Endothelial cell of umbilical vein (primary cell): ENCODE data around the gene WRAP73. TPM values are rescaled to one million over a fixed set of nuclear protein-coding genes. Genes with fewer than 3 reads are reported as not detected.

Experiments used
- BruUV-seq: library from RNA; stranded (reverse); fragments of 400-500 nt; replicated peaks from 2 replicates; lab custom pipeline; 2021; lab: Mats Ljungman, UMichigan
- CTCF ChIA-PET: fragments of 300-600, 350-600 bp; sonication (Branson Sonifier 250); formaldehyde crosslinking; loops from one replicate; lab custom pipeline; 2021; ENCODE audit warnings: antibody characterized with exemption, inconsistent platforms; lab: Charles Lee
- POLR2A ChIA-PET: fragments of 300-600, 350-600 bp; sonication (Branson Sonifier 250); formaldehyde crosslinking; loops from one replicate; lab custom pipeline; 2021; ENCODE audit warnings: antibody characterized with exemption, inconsistent platforms; lab: Charles Lee
- DNase-seq: peaks from one replicate; pipeline ENCODE4 v3.0.0-alpha.2; 2011; ENCODE audit warnings: low read depth, low spot score
- FAIRE-seq: peaks from 2 replicates; lab custom pipeline; 2011; peaks lifted over from hg19 to GRCh38; lab: Jason Lieb, UNC
- H2AFZ ChIP-seq: 2 replicates; pipeline ENCODE4 v1.6.0; 2012; ENCODE audit warnings: low read depth, low read length, control low read depth, inconsistent platforms
- H3K27ac ChIP-seq: 2 replicates; pipeline ENCODE4 v1.5.1; 2011; ENCODE audit warnings: low read depth, mild to moderate bottlenecking, control low read depth, low read length, moderate library complexity; ENCODE audit not compliant: insufficient read depth
- H3K27me3 ChIP-seq, 2 experiments: 2 replicates each; pipeline versions ENCODE4 v1.6.0 to v1.6.1; 2011; ENCODE audit warnings: low read length in 2 of 2, mixed read lengths in 1 of 2; ENCODE audit not compliant: control insufficient read depth in 2 of 2, insufficient read depth in 2 of 2
- H3K36me3 ChIP-seq, 2 experiments: 2 replicates in 1 of 2; 3 replicates in 1 of 2; pipeline ENCODE4 v1.5.1; 2011; ENCODE audit warnings: low read length in 2 of 2, mild to moderate bottlenecking in 1 of 2, moderate library complexity in 1 of 2; ENCODE audit not compliant: control insufficient read depth in 2 of 2, insufficient read depth in 2 of 2; ENCODE audit errors: extremely low read depth in 1 of 2
- H3K4me1 ChIP-seq: 3 replicates; pipeline ENCODE4 v1.5.1; 2011; ENCODE audit warnings: mild to moderate bottlenecking, low read length; ENCODE audit not compliant: control insufficient read depth, insufficient read depth; ENCODE audit errors: extremely low read depth
- H3K4me2 ChIP-seq: 2 replicates; pipeline ENCODE4 v1.6.1; 2011; ENCODE audit warnings: low read length, control low read depth, mixed read lengths; ENCODE audit not compliant: insufficient read depth
- H3K4me3 ChIP-seq, 3 experiments: fragments of 200-600 bp in 1 of 3; sonication (generic), shearing (Covaris generic) in 1 of 3; replicated peaks in 1 of 3; 2 replicates each; pipeline ENCODE4 v1.5.1; 2011 to 2016; ENCODE audit warnings: control low read depth in 3 of 3, low read length in 3 of 3, mild to moderate bottlenecking in 2 of 3, inconsistent platforms in 1 of 3, low read depth in 1 of 3, moderate library complexity in 1 of 3; ENCODE audit not compliant: insufficient read depth in 1 of 3
- H3K79me2 ChIP-seq: 2 replicates; pipeline ENCODE4 v1.6.0; 2012; ENCODE audit warnings: low read length, inconsistent platforms; ENCODE audit not compliant: control insufficient read depth, insufficient read depth
- H3K9ac ChIP-seq: replicated peaks from 2 replicates; pipeline ENCODE3; 2011; ENCODE audit warnings: low read length, control low read depth; ENCODE audit not compliant: insufficient read depth; ENCODE audit errors: extremely low read depth
- H3K9me1 ChIP-seq: replicated peaks from 3 replicates; pipeline ENCODE4 v1.6.0; 2011; ENCODE audit warnings: mild to moderate bottlenecking, low read length; ENCODE audit not compliant: control insufficient read depth, insufficient read depth; ENCODE audit errors: extremely low read depth
- H3K9me3 ChIP-seq: replicated peaks from 2 replicates; pipeline ENCODE4 v1.5.1; 2012; ENCODE audit warnings: low read length, inconsistent platforms; ENCODE audit not compliant: control insufficient read depth, insufficient read depth
- H4K20me1 ChIP-seq: replicated peaks from 2 replicates; pipeline ENCODE3; 2011; ENCODE audit warnings: mild to moderate bottlenecking, low read length; ENCODE audit not compliant: control insufficient read depth, insufficient read depth; ENCODE audit errors: extremely low read depth
- CTCF ChIP-seq, 2 donors: IDR thresholded peaks; 1 replicate in 1 of 2; 2 replicates in 1 of 2; pipeline ENCODE4 v1.5.1; 2011; ENCODE audit warnings: low read length in 2 of 2, mild to moderate bottlenecking in 2 of 2, moderate library complexity in 2 of 2, control low read depth in 1 of 2, inconsistent platforms in 1 of 2, low read depth in 1 of 2; ENCODE audit not compliant: insufficient read depth in 1 of 2; ENCODE audit errors: extremely low read depth in 1 of 2
- EZH2 ChIP-seq: IDR thresholded peaks from 2 replicates; pipeline ENCODE4 v1.6.1; 2012; ENCODE audit warnings: borderline replicate concordance, low read depth, mild to moderate bottlenecking, moderate library complexity, low read length, inconsistent platforms; ENCODE audit not compliant: severe bottlenecking
- FOS ChIP-seq: IDR thresholded peaks from 2 replicates; pipeline ENCODE4 v1.6.1; 2011; ENCODE audit warnings: mild to moderate bottlenecking, low read length, moderate library complexity, borderline replicate concordance; ENCODE audit not compliant: insufficient read depth
- GATA2 ChIP-seq: IDR thresholded peaks from 2 replicates; pipeline ENCODE4 v1.7.0; 2011; ENCODE audit warnings: low read depth, mild to moderate bottlenecking, moderate library complexity, mixed read lengths, low read length; ENCODE audit not compliant: insufficient read length, insufficient read depth
- JUN ChIP-seq: IDR thresholded peaks from 2 replicates; pipeline ENCODE4 v1.6.1; 2011; ENCODE audit warnings: borderline replicate concordance, low read depth; ENCODE audit not compliant: insufficient read length, insufficient read depth
- MAX ChIP-seq: IDR thresholded peaks from 2 replicates; pipeline ENCODE4 v1.6.1; 2011; ENCODE audit not compliant: insufficient read depth, insufficient read length
- MYC ChIP-seq: IDR thresholded peaks from one replicate; pipeline ENCODE4 v1.6.1; 2011; ENCODE audit warnings: mild to moderate bottlenecking, low read depth, low read length
- POLR2A ChIP-seq: IDR thresholded peaks from 2 replicates; pipeline ENCODE4 v1.6.1; 2012; ENCODE audit warnings: low read depth, mild to moderate bottlenecking, control low read depth, low read length
- POLR2AphosphoS5 ChIP-seq: IDR thresholded peaks from 2 replicates; pipeline ENCODE4 v1.6.1; 2012; ENCODE audit warnings: low read depth, mild to moderate bottlenecking, control low read depth, low read length, moderate library complexity; ENCODE audit not compliant: insufficient read depth
- dilution Hi-C: fragments of 300-500 bp; cut with MboI; formaldehyde crosslinking; loops from one replicate; pipeline ENCODE4 v1.15.0; 2019; ENCODE audit warnings: low sequenced_read_pairs; ENCODE audit not compliant: extremely low pct_ligation_motif_present
- intact Hi-C: fragments of 100-400 bp; cut with micrococcal nuclease; formaldehyde crosslinking; loops from one replicate; pipeline ENCODE4 v1.10.0; 2022
- polyA plus RNA-seq, 4 experiments: library from polyadenylated mRNA; depleted of rRNA in 3 of 4; stranded (reverse) in 3 of 4; unstranded in 1 of 4; fragments of >200 nt; gene quantifications; 2 replicates each; pipeline versions ENCODE4 v1.2.1 to v1.2.3, GENCODE V29; 2011 to 2012; ENCODE audit warnings: missing spikeins in 1 of 4
- total RNA-seq: library from RNA; stranded (reverse); gene quantifications from 2 replicates; pipeline ENCODE4 v1.2.3, GENCODE V29; 2021

Gene WRAP73
- total and polyA plus RNA-seq, 2 donors (not counting 3 experiments of a cell fraction or from before 2014, with no cell fraction given) = 23.0 to 50.7 TPM

GRCh38 chr1:3678361-3679097, 28.6 kb upstream of the WRAP73 start:
- DNase-seq = no peak
- H3K4me3 ChIP-seq = no peak overlapping the region
- no peaks in the 10 kb centered on the region for H3K4me1 ChIP-seq
- CTCF ChIA-PET = no interaction called here
- no peak for FAIRE-seq
- H3K27me3 ChIP-seq = no peaks in the 10 kb centered on the region
- TF ChIP-seq MYC = no peak
- TF ChIP-seq POLR2A = no peak
- no peak for TF ChIP-seq EZH2
- TF ChIP-seq FOS = no peak
- TF ChIP-seq MAX = no peak
- TF ChIP-seq POLR2AphosphoS5 = no peak
- no peak for TF ChIP-seq JUN
- no peak for TF ChIP-seq GATA2
- no peak for TF ChIP-seq CTCF (IDR thresholded peaks at IDR 0.05; ENCODE audit: extremely low read depth in 1 of 2, insufficient read depth in 1 of 2, low read depth in 1 of 2, low read length in 2 of 2)
- POLR2A ChIA-PET = no interaction called here
- H2AFZ ChIP-seq = no peak overlapping the region
- no peak overlapping the region for H3K27ac ChIP-seq
- no peaks in the 10 kb centered on the region for H3K79me2 ChIP-seq
- no peaks in the 10 kb centered on the region for H3K9me3 ChIP-seq
- intact Hi-C loops = no loop called here
- no peaks in the 10 kb centered on the region for H4K20me1 ChIP-seq
- no peaks in the 10 kb centered on the region for H3K9me1 ChIP-seq
- dilution Hi-C loops = no loop called here
- H3K9ac ChIP-seq = no peak overlapping the region
- no TSS peak for BruUV-seq
- no peaks in the 10 kb centered on the region for H3K36me3 ChIP-seq
- H3K4me2 ChIP-seq = no peak overlapping the region
